Peyer's patch (tissue), 4 donors: ENCODE data around the gene USP32. TPM values are rescaled to one million over a fixed set of nuclear protein-coding genes. Genes with fewer than 3 reads are reported as not detected.
A peak's percentile ranks its signal among the peaks of the same experiment; 100 is the strongest.

ENCODE experiments used
- DNase-seq, 3 donors: peaks; one replicate each; pipeline ENCODE4 v3.0.0-alpha.2; 2017 to 2019
- H3K27ac ChIP-seq, 4 donors: fragments of 200-600 bp; sonication (generic); one replicate each; pipeline ENCODE4 v1.5.1; 2016 to 2019
- H3K27me3 ChIP-seq, 2 donors: fragments of 200-600 bp; sonication (generic); one replicate each; pipeline ENCODE4 v1.5.1; 2019
- H3K36me3 ChIP-seq, 3 donors: fragments of 200-600 bp; sonication (generic); one replicate each; pipeline ENCODE4 v1.5.1; 2016 to 2019
- H3K4me1 ChIP-seq, 4 donors: fragments of 200-600 bp; sonication (generic); one replicate each; pipeline ENCODE4 v1.5.1; 2016 to 2019
- H3K4me3 ChIP-seq, 4 donors: fragments of 200-600 bp; sonication (generic); 1 replicate in 3 of 4; 2 replicates in 1 of 4; pipeline ENCODE4 v1.5.1; 2016 to 2019; ENCODE audit warnings: mild to moderate bottlenecking in 1 of 4
- H3K9me3 ChIP-seq, 4 donors: fragments of 200-600 bp; sonication (generic); one replicate each; pipeline ENCODE4 v1.5.1; 2016 to 2019; ENCODE audit warnings: mild to moderate bottlenecking in 1 of 4
- POLR2A ChIP-seq, 2 donors: fragments of 450-650 bp; IDR thresholded peaks; one replicate each; pipeline ENCODE4 v1.5.1; 2017; ENCODE audit warnings: antibody characterized with exemption in 2 of 2, mild to moderate bottlenecking in 2 of 2, moderate library complexity in 2 of 2
- total RNA-seq, 4 donors: library from RNA; depleted of rRNA; stranded (reverse); fragments of >200 nt; gene quantifications; one replicate each; pipeline ENCODE4 v1.1.0, GENCODE V29; 2016
- TF ChIP-seq, protein P1 (sequence below), 6 experiments: fragments of 450-650 bp in 4 of 6; fragments of 200-600 bp in 2 of 6; sonication (generic) in 1 of 6; IDR thresholded peaks; one replicate each; pipeline ENCODE4 v1.5.1; 2017 to 2019; ENCODE audit warnings: antibody characterized with exemption in 6 of 6, mild to moderate bottlenecking in 3 of 6, moderate library complexity in 1 of 6

Gene USP32
- total RNA-seq, 4 donors from 2014 or later = 31.5 to 52.8 (median 48.6) TPM

DNA sequence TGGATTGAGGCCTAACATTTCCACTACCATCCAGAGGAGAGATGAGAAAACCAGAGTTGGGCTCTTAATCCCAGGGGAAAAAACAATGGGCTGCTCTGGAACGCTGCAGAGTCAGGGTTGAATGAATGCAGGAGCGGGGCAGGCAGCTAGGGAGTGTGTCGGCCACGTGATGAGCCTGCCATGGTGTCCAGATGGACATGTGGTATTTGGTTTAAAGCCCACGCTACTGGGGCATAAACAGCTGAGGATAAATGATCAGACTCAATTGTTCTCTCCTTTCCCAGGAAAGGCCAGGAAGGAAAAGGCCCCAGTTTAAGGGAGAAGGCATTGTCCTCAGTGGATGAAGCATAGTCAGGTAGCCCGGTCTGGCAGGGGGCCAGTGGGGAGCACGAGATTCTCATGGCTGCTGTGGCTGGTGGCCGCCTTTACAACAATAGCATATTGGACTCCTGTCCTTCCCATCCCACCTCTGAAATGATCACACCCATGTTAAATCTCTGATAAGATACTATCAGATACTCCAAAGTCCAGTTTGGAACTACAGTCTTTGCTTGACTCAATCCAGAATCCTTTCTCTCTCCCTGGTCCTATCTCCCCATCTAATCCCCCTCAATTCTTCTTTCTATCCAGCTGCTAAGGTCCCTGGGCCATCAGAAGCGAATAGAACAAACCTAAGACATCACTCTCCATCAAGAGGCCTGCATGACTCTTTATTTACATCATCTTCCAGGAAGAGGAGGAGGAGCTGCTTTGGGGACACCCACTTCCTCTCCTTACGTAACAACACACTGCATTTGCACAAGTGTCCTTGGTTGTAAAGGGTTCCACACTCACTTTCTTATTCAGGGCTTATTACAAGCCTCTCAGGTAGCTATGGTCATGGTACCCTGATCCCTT lies 221.8 kb downstream of the USP32 start:
- no peaks in the 10 kb centered on the region for H3K9me3 ChIP-seq
- H3K36me3 ChIP-seq = no peaks in the 10 kb centered on the region
- H3K4me3 ChIP-seq = no peak overlapping the region
- H3K27me3 ChIP-seq = no peaks in the 10 kb centered on the region
- DNase-seq = peak in 2 of 3 donors; percentile 86 to 89
- TF ChIP-seq, protein P1, sequence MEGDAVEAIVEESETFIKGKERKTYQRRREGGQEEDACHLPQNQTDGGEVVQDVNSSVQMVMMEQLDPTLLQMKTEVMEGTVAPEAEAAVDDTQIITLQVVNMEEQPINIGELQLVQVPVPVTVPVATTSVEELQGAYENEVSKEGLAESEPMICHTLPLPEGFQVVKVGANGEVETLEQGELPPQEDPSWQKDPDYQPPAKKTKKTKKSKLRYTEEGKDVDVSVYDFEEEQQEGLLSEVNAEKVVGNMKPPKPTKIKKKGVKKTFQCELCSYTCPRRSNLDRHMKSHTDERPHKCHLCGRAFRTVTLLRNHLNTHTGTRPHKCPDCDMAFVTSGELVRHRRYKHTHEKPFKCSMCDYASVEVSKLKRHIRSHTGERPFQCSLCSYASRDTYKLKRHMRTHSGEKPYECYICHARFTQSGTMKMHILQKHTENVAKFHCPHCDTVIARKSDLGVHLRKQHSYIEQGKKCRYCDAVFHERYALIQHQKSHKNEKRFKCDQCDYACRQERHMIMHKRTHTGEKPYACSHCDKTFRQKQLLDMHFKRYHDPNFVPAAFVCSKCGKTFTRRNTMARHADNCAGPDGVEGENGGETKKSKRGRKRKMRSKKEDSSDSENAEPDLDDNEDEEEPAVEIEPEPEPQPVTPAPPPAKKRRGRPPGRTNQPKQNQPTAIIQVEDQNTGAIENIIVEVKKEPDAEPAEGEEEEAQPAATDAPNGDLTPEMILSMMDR (IDR thresholded peaks at IDR 0.05) = peak in 3 of 6 experiments; percentile 31 to 36 (median 35)
- TF ChIP-seq POLR2A (IDR thresholded peaks at IDR 0.05) = peak in 1 of 2 donors; percentile 19
- peak overlapping the region in 3 of 4 donors; percentile 33 to 81 (median 56) for H3K27ac ChIP-seq
- H3K4me1 ChIP-seq = peaks cover 0 to 44% (median 4%) of the 10 kb centered on the region in 4 donors

DNA sequence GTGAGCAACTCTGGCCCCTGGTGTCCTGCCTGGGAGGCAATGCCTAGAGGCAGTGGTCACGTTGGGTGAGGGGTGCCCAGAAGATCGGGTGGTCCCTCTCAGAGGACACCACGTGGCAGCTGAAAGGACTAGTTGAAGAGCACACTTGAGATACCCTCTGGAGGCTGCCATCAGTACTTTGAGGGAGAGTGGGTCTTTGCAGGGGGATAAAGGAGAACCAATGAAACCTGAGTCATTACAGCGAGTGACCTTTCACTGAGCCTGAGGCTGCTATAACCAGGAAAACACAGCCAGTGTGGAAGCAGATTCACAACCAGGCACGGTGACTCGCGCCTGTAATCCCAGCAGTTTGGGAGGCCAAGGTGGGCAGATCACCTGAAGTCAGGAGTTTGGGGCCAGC lies 223.3 kb downstream of the USP32 start:
- Histone ChIP-seq H3K27me3 (no peaks in the 10 kb centered on the region), H3K4me1 (peaks cover 0 to 46% (median 4%) of the 10 kb centered on the region in 4 donors), H3K36me3 (no peaks in the 10 kb centered on the region), H3K4me3 (no peak overlapping the region), H3K27ac (no peak overlapping the region), H3K9me3 (no peaks in the 10 kb centered on the region)
- TF ChIP-seq, protein P1 (IDR thresholded peaks at IDR 0.05) = no peak
- no peak for TF ChIP-seq POLR2A (IDR thresholded peaks at IDR 0.05)
- peak in 1 of 3 donors; percentile 46 for DNase-seq

DNA sequence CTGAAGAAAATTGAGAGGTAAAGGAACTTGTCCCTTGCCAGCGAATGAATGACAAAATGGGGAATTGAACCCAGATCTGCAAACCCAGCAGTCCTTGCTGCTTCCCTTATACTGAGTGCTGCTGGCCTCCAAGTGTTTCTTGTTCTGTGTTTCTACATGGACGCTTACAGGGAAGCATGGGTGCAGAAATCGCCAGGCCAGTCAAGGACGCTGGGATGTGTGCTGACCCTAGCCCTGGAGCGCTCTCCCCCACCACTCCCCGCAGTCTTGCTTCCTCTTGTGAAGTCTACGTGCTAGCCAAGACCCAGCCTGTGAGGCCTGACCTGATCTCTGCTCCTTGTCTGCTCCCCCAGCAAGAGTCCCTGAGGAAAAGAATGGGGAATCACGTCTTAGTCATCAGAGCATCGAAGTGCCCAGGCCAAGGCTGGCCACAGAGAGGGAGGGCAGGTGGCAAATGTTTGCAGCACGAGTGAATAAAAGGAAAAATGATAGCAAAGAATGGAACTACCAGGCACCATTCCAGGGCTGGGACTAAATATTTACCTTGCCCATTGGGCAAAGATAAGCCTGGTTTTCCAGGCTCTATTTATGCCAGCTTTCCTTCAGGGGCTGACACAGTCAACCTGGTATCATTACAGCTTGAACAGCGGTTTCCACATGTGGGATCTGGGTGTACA lies 224.7 kb downstream of the USP32 start:
- Histone ChIP-seq H3K9me3 (no peaks in the 10 kb centered on the region), H3K4me1 (peaks cover 0 to 47% (median 4%) of the 10 kb centered on the region in 4 donors), H3K27me3 (no peaks in the 10 kb centered on the region), H3K27ac (no peak overlapping the region), H3K4me3 (no peak overlapping the region), H3K36me3 (no peaks in the 10 kb centered on the region)
- TF ChIP-seq, protein P1 (IDR thresholded peaks at IDR 0.05) = no peak
- TF ChIP-seq POLR2A (IDR thresholded peaks at IDR 0.05) = no peak
- peak in 1 of 3 donors; percentile 50 for DNase-seq

DNA sequence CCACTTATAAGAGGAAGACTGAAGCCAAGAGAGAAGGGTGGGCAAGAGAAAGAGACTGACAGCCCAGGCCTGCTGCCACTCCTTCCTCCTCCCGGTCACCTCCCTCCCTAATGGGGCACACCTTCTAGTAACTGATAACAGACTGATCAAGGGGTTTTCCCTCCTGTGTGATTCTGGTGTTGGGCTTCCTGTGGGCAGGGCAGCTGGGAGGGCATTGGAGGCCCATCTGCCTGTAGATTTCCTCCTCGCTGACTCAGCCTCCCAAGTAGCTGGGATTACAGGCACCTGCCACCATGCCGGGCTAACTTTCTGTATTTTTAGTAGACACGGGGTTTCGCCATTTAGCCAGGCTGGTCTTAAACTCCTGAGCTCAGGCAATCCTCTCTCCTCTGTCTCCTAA lies 226.0 kb downstream of the USP32 start:
- Histone ChIP-seq H3K4me3 (no peak overlapping the region), H3K27ac (no peak overlapping the region), H3K27me3 (no peaks in the 10 kb centered on the region), H3K36me3 (no peaks in the 10 kb centered on the region), H3K9me3 (no peaks in the 10 kb centered on the region), H3K4me1 (peaks cover 0 to 43% (median 2%) of the 10 kb centered on the region in 4 donors)
- DNase-seq = peak in 2 of 3 donors; percentile 75 to 81
- TF ChIP-seq, protein P1 (IDR thresholded peaks at IDR 0.05) = no peak
- TF ChIP-seq POLR2A (IDR thresholded peaks at IDR 0.05) = no peak

- TF ChIP-seq, protein P1 (IDR thresholded peaks at IDR 0.05) = no peak
- no peak for TF ChIP-seq POLR2A (IDR thresholded peaks at IDR 0.05)
- no peaks in the 10 kb centered on the region for H3K9me3 ChIP-seq
- no peak overlapping the region for H3K4me3 ChIP-seq
- H3K27me3 ChIP-seq = no peaks in the 10 kb centered on the region
- no peaks in the 10 kb centered on the region for H3K36me3 ChIP-seq
- DNase-seq = no peak
- H3K27ac ChIP-seq = no peak overlapping the region
- peaks cover 0 to 36% (median 2%) of the 10 kb centered on the region in 4 donors for H3K4me1 ChIP-seq
These were observed 226.7 kb downstream of the USP32 start for GRCh38 chr17:60165223-60165622.
